HG03460 (cell line): ENCODE results near the gene COA8.
"Not testable (repeated sequence)": the region's sequence is repeated elsewhere in the genome, so short reads cannot be mapped to it uniquely, and the experiment has no call there.

Source experiments
- ATAC-seq: cut with Tn5 transposase; IDR thresholded peaks from one replicate; pipeline ENCODE4 v1.9.1; 2021; ENCODE audit not compliant: unreplicated experiment

Gene COA8

DNA sequence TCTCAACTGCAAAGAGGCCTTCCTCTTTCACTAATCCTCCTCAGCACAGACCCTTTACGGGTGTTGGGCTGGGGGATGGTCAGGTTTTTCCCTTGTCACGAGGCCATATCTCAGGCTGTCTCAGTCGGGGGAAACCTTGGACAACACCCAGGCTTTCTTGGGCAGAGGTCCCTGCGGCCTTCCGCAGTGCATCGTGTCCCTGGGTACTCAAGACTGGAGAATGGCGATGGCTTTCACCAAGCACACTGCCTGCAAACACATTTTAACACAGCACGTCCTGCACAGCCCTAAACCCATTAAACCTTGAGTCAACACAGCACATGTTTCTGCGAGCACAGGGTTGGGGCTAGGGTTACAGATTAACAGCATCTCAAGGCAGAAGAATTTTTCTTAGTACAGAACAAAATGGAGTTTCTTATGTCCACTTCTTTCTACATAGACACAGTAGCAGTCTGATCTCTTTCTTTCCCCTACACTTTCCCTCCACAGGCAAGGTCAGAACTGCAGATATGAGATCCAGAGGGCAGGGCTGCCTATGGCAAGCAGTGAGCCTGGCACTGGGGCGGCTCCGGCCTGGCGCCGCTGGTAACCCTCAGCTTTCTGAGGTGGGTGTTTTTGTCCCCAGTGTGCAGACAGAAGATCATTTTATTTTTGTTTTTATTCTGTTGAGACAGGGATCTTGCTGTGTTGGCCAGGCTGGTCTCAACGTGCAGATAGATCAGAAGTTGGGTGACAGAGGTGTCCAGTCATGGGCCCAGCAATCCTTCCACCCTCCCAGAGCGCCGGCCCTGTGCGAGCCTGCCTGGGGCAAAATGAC, 37.1 kb upstream of the COA8 start:
- not testable (repeated sequence) for ATAC-seq

DNA sequence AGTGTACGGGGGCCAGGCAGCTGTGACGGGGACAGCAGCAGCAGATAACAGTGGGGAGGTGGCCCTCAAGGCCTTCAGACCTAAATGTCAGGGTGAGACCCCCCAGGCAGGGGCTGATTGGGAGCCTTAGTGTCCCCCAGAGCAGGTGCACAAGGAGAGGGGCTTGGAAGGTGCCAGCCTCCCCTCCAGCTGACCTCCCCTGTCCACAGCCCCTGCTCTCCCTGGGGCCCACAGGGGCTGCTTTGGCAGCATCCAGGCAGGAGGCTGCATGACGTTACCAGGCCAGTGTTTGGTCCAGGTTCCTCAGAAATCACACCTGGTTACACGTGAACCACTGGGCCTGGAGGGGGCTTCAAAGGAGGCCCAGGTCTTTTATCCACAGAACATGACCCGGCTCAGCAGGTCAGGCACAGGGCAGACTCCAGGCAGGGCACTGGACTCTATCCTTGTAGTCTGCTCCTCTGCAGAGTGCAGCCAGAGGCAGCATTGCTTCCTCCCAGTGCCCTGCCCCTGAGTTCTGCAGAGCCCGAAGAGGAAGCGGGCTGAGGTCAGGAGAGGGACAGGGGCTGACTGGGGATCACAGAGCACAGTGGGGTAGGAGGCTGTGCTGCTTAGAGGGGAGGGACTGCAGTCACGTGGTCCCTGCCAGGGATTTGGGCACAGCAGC, 36.4 kb upstream of the COA8 start:
- ATAC-seq, result no peak

DNA sequence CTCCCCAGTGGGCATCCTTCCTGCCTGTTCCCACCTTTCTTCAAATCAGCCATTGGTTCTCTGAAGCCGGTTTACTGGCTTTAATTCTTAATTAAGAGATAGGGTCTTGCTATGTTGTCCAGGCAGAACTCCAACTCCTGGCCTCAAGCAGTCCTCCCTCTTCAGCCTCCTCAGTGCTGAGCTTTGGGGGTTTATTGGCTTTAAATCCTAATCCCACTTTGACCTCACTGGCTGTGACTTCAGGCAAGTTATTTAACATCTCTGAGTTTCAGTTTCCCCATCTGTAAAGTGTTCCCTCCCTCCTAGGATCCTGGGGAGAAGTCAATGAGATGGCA, 35.9 kb upstream of the COA8 start:
- ATAC-seq, result no peak

GRCh38 chr14:103527408-103528145, 35.2 kb upstream of the COA8 start:
- ATAC-seq, result peak; percentile 66

DNA sequence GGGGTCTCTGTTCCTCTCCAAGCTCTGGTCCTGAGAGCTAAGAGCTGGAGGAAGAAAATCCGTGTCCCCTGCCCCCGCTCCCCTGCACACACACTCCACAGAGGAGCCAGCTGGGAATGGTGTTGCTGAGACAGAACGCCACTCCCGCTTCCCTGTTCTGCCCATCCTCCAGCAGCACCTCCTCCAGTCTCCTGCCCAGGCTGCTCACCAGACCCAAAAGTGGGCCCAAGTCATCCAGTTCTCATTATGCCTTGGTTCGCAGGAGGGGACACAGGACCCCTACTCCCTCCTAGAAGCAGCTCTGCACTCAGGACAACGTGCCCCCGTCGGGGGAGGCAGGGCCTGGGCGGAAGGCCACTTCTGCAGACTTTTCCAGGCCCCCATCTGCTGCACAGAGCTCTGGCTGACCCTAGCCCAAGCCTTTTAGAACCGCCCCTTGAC, 34.6 kb upstream of the COA8 start:
- ATAC-seq, result no peak

DNA sequence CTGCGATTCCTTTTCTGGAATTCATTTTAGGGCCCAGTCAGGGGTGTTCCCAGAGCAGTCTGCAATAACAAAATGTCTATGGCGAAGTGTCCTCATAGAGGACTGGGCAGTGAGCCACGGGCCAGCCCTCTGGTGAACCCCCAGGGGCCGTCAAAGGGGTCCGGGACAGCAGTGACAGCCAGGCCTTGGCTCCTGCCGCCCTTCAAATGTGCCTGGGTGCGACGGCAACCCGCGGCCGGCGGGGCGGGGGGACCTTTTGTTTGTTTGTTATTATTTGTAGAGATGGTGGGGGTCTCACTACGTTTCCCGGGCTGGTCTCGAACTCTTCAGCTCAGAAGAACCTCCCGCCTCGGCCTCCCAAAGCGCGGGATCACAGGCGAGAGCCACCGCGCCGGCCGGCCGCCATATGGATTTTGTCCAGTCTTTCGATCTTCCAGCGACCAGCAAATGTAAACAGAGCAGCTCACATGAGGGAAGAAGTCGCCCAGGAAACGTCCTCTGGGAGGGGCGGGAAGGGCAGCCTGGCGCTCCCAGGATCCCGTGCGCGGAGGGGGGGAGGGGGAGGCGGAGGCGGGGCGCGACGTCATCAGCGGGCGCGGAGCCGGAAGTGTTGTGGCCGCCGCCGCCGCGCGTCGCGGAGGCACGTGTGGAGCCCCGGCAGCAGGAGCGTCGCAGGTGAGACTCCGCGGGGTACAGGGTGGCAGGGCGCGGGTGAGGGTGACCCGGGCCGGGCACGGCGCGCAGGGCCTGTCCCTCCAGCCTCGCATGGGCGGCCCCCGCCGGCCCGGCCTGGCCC, 34.0 kb upstream of the COA8 start, which contains the start of gene TRMT61A:
TSS of gene TRMT61A (plus strand) at position 610 of the 796 bp plus-strand sequence. CDS start 783 bp downstream, outside the sequence.
- ATAC-seq, result peak; percentile 29

DNA sequence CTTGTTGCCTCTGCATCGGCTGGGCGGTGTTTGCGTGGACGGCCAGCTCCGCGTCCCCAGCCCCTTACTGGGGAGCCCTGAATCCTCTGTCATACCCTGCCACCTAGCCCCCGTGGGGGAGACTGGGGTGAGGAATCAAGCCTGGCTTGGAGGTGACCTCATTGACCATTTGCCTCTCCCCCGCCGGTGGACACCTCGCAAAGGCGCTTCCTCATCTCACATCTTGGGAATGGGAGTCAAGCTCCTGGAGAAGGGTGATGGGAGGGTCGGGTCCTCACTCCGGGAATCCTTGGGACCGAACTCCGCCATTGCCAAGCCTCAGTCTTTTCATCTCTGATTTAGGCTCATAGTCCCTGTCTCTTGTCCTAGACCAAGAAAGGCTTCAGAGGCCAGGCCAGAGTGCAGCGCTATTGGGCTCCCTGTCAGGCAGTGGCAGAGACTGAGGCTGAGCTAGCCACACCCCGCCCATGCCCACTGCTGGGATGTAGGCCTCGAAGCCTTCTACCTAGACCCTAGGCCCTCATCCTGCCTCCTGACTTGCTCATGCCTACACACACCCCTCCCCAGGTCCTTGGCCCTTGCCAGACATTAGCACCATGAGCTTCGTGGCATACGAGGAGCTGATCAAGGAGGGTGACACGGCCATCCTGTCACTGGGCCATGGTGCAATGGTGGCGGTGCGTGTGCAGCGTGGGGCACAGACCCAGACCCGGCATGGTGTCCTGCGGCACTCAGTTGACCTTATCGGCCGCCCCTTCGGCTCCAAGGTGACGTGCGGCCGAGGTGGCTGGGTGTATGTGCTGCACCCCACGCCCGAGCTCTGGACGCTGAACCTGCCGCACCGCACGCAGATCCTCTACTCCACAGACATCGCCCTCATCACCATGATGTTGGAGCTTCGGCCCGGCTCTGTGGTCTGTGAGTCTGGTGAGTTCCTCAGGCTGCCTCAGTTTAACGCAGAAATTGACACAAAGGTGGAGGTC, 33.1 kb upstream of the COA8 start:
- ATAC-seq, result no peak

DNA sequence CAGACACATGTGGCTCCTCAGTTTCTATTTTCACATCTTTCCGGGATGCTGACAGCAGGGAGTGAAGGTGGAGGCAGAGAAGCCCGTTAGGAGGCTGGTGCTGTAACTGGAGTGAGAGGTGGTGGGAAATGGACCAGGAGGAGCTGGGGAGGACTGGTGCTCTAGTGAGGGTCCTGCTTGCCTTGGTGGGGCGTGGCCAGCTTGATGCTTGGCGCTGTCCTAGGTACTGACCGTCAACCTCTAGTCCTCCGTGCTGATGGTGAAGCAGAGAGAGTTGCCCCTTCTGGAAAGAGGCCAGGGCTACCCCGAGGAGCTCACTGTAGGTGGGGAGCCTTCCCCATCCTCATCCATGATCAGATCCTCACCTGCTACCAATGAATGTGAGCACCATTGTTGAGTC, 32.4 kb upstream of the COA8 start:
- ATAC-seq, result no peak

- ATAC-seq, result no peak
Observed at GRCh38 chr14:103530831-103531230, 31.9 kb upstream of the COA8 start.

- no peak for ATAC-seq
Observed at GRCh38 chr14:103531421-103532215, 31.1 kb upstream of the COA8 start.

- no peak for ATAC-seq
Observed at GRCh38 chr14:103532216-103533136, 30.3 kb upstream of the COA8 start.

- no peak for ATAC-seq
Observed at GRCh38 chr14:103533137-103533998, 29.4 kb upstream of the COA8 start.

GRCh38 chr14:103533999-103534575, 28.7 kb upstream of the COA8 start:
- ATAC-seq, result no peak

GRCh38 chr14:103534576-103535061, 28.1 kb upstream of the COA8 start:
- no peak for ATAC-seq

- ATAC-seq, result no peak
Observed at GRCh38 chr14:103535081-103535890, 27.5 kb upstream of the COA8 start.
